Kidney (tissue), 14 donors: ENCODE measurements around the gene UGT1A10. TPM values are rescaled to one million over a fixed set of nuclear protein-coding genes. Genes with fewer than 3 reads are reported as not detected.

ENCODE experiments used
- DNase-seq, 5 donors: peaks; one replicate each; pipeline ENCODE4 v3.0.0-alpha.2; 2013 to 2020
- FAIRE-seq: peaks from 2 replicates; lab custom pipeline; 2012; peaks lifted over from hg19 to GRCh38; lab: Jason Lieb, UNC
- H3K27ac ChIP-seq, 2 donors: one replicate each; pipeline ENCODE4 v1.7.0; 2013; ENCODE audit warnings: low read depth in 2 of 2, low read length in 2 of 2, inconsistent platforms in 1 of 2
- H3K27me3 ChIP-seq: one replicate; pipeline ENCODE4 v1.7.1; 2013; ENCODE audit warnings: low read length, inconsistent platforms; ENCODE audit not compliant: control insufficient read depth, insufficient read depth
- H3K36me3 ChIP-seq, 3 donors: one replicate each; pipeline versions ENCODE4 v1.7.0 to v1.7.1; 2013; ENCODE audit warnings: low read length in 3 of 3, control low read depth in 1 of 3, inconsistent platforms in 1 of 3; ENCODE audit not compliant: insufficient read depth in 3 of 3, control insufficient read depth in 2 of 3
- H3K4me1 ChIP-seq, 3 donors: one replicate each; pipeline versions ENCODE4 v1.7.0 to v1.7.1; 2013; ENCODE audit warnings: low read length in 3 of 3, inconsistent platforms in 1 of 3, low read depth in 1 of 3; ENCODE audit not compliant: control insufficient read depth in 2 of 3, insufficient read depth in 2 of 3
- H3K4me3 ChIP-seq, 3 donors: one replicate each; pipeline versions ENCODE4 v1.7.0 to v1.8.1; 2013; ENCODE audit warnings: low read length in 3 of 3, control low read depth in 1 of 3, inconsistent platforms in 1 of 3
- H3K9ac ChIP-seq, 3 donors: one replicate each; pipeline versions ENCODE4 v1.7.0 to v1.7.1; 2013; ENCODE audit warnings: low read length in 3 of 3, control low read depth in 1 of 3, inconsistent platforms in 1 of 3
- H3K9me3 ChIP-seq, 3 donors: one replicate each; pipeline versions ENCODE4 v1.7.0 to v1.7.1; 2013; ENCODE audit warnings: low read length in 3 of 3, control low read depth in 1 of 3, inconsistent platforms in 1 of 3; ENCODE audit not compliant: control insufficient read depth in 2 of 3, insufficient read depth in 1 of 3
- intact Hi-C: fragments of 100-400 bp; cut with DNase I; formaldehyde crosslinking; loops from one replicate; pipeline ENCODE4 v1.11.1; 2022
- polyA plus RNA-seq: library from polyadenylated mRNA; stranded (reverse); fragments of 350-450 nt; fragmentation: Illumina TruSeq; extraction: RNeasy Lipid Tissue Mini Kit (QIAGEN cat#74804); gene quantifications from one replicate; pipeline ENCODE4 v1.2.3, GENCODE V29; 2014; ENCODE audit warnings: low read depth, low replicate concordance; ENCODE audit not compliant: insufficient read depth
- total RNA-seq: library from RNA; stranded (reverse); fragmentation: NEBNext Ultra II Directional; extraction: Animal tissue kit (Norgen Biotek cat#: 25700); gene quantifications from one replicate; pipeline ENCODE4 v1.2.1, GENCODE V29; 2021
- TF ChIP-seq, protein P1 (sequence below): IDR thresholded peaks from 3 replicates; pipeline ENCODE4 v1.5.1; 2012; ENCODE audit warnings: mild to moderate bottlenecking, moderate library complexity, borderline replicate concordance; ENCODE audit not compliant: insufficient read depth; ENCODE audit errors: extremely low read depth
- donor health status: control.
- donor health status: control.
- donor health status: control.
- donor health status: control.
- donor health status: control.
- donor health status: DM: yes; HTN: yes; CAD: no.
- donor health status: Normal renal cell carcinoma (clear cell type).

The UGT1A10 gene
- total and polyA plus RNA-seq, 2 donors from 2014 or later = 6.6 TPM; not detected in 1

DNA sequence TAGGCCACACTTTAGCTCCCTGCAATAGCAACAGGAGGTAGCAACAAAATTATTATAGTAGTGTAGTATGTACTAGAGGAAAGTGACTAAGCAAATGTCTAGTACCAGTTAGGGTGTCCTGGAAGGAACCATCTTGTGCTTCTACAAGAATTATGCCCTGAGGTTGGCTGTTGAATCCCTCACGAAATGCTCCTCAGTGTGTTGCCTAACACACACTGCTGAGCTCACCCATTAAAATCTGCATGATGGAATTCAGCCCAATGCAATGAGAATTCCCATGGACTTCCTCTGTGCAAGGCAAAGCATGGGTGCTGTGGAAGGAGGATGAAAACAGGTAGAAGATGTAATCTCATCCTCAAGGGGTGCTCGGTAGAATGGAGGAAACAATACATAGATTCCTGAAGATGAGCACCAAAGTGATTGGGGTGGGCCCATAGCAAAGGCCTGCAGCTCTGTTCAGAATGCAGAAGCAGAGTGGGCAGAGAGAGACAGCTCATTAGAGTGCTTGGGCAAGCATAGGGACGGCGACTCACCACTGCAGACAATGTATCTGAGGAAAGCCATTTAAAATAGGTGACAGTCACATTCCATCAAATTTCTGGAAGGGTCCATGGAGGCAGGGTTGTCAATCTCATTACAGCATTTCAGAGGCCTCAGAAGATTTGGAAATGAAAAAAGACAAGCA is 44.3 kb downstream of the UGT1A10 start:
- intact Hi-C loops = no loop called here
- no peak for DNase-seq
- Histone ChIP-seq H3K27ac (no peak overlapping the region), H3K9me3 (no peaks in the 10 kb centered on the region), H3K4me3 (no peak overlapping the region), H3K36me3 (no peaks in the 10 kb centered on the region), H3K9ac (no peak overlapping the region), H3K27me3 (no peaks in the 10 kb centered on the region), H3K4me1 (no peaks in the 10 kb centered on the region)
- TF ChIP-seq, protein P1, sequence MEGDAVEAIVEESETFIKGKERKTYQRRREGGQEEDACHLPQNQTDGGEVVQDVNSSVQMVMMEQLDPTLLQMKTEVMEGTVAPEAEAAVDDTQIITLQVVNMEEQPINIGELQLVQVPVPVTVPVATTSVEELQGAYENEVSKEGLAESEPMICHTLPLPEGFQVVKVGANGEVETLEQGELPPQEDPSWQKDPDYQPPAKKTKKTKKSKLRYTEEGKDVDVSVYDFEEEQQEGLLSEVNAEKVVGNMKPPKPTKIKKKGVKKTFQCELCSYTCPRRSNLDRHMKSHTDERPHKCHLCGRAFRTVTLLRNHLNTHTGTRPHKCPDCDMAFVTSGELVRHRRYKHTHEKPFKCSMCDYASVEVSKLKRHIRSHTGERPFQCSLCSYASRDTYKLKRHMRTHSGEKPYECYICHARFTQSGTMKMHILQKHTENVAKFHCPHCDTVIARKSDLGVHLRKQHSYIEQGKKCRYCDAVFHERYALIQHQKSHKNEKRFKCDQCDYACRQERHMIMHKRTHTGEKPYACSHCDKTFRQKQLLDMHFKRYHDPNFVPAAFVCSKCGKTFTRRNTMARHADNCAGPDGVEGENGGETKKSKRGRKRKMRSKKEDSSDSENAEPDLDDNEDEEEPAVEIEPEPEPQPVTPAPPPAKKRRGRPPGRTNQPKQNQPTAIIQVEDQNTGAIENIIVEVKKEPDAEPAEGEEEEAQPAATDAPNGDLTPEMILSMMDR = no peak
- no peak for FAIRE-seq

DNA sequence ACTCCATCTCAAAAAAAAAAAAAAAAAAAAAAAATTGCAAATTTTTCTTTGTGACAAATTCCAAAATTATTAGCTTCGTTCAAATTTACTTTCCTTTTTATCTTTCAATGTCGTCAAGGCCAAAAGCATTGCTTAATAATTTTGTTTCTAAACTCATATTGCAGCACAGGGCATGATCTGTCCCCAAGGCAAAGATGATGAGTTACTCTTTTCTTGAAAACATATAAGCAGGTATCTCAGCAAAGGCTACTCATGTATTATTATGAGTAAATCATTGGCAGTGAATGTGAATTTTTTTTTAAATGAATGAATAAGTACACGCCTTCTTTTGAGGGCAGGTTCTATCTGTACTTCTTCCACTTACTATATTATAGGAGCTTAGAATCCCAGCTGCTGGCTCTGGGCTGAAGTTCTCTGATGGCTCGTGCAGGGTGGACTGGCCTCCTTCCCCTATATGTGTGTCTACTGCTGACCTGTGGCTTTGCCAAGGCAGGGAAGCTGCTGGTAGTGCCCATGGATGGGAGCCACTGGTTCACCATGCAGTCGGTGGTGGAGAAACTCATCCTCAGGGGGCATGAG is 45.4 kb downstream of the UGT1A10 start, which contains the start of gene UGT1A7:
UGT1A7 (plus strand) TSS at position 381 of the 579 bp plus-strand sequence; CDS start at position 418, 37 bp downstream.
- H3K36me3 ChIP-seq = no peaks in the 10 kb centered on the region
- intact Hi-C loops = no loop called here
- H3K4me1 ChIP-seq = no peaks in the 10 kb centered on the region
- no peaks in the 10 kb centered on the region for H3K9me3 ChIP-seq
- DNase-seq (no peak), FAIRE-seq (no peak)
- TF ChIP-seq, protein P1 = no peak
- no peak within 1 kb of the TSS for H3K9ac ChIP-seq
- H3K27ac ChIP-seq = no peak within 1 kb of the TSS
- H3K27me3 ChIP-seq = no peaks in the 10 kb centered on the region
- H3K4me3 ChIP-seq = no peak within 1 kb of the TSS

DNA sequence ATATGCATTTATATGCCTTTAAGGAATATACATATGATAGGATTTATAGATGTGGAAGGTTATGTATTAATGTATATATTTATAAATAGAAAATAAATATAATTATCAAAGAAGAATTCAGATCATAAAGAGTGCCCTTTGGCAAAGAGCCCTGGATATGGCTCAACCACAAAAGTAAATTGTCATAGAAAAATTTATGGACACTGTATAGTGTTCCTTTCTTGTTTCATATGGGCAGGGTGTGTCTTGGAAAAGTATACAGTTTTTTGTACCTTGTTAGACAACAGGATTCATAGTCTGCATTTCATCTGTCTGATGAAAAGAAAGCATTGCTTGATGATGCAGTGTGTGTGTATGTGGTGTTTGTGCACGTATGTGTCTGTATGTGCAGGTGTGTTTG is 48.4 kb downstream of the UGT1A10 start:
- Histone ChIP-seq H3K36me3 (no peaks in the 10 kb centered on the region), H3K9me3 (no peaks in the 10 kb centered on the region), H3K27ac (no peak overlapping the region), H3K27me3 (no peaks in the 10 kb centered on the region), H3K4me1 (no peaks in the 10 kb centered on the region), H3K4me3 (no peak overlapping the region), H3K9ac (no peak overlapping the region)
- FAIRE-seq = no peak
- intact Hi-C loops = no loop called here
- TF ChIP-seq, protein P1 = no peak
- DNase-seq = no peak
